Uterus (tissue), 2 donors: ENCODE measurements around the gene RRP1B.

ENCODE experiments used
- CTCF ChIP-seq, 4 experiments: fragments of 200-600 bp in 2 of 4; fragments of 450-650 bp in 2 of 4; sonication (generic) in 2 of 4; IDR thresholded peaks; one replicate each; pipeline ENCODE4 v1.5.1; 2016 to 2019; ENCODE audit warnings: antibody characterized with exemption in 4 of 4, mild to moderate bottlenecking in 2 of 4, moderate library complexity in 1 of 4
- POLR2A ChIP-seq, 2 donors: fragments of 450-650 bp; IDR thresholded peaks; one replicate each; pipeline ENCODE4 v1.6.1; 2016; ENCODE audit warnings: antibody characterized with exemption in 2 of 2, mild to moderate bottlenecking in 1 of 2, moderate library complexity in 1 of 2

GRCh38 chr21:43691086-43691795, 31.9 kb downstream of the RRP1B start:
- TF ChIP-seq POLR2A (IDR thresholded peaks at IDR 0.05) (no peak), CTCF (IDR thresholded peaks at IDR 0.05) (no peak)
